Heart right ventricle (tissue), 16 donors: Measurements from ENCODE around the gene SKAP2. TPM values are rescaled to one million over a fixed set of nuclear protein-coding genes. Genes with fewer than 3 reads are reported as not detected.

Source experiments
- ATAC-seq, 8 donors: fragments of 200-7000 bp; cut with Tn5 transposase; one replicate each; pipeline ENCODE4 v1.9.1; 2020; ENCODE audit warnings: mild to moderate bottlenecking in 8 of 8, moderate library complexity in 8 of 8, moderate number of reproducible peaks in 1 of 8
- DNase-seq, 2 donors: peaks; one replicate each; pipeline ENCODE4 v3.0.0-alpha.2; 2020
- H3K27ac ChIP-seq, 10 donors: fragments of 200-600 bp; sonication (generic) in 2 of 10; one replicate each; pipeline versions ENCODE4 v1.5.0 to v1.8.0; 2020 to 2022; ENCODE audit warnings: mild to moderate bottlenecking in 3 of 10
- H3K27me3 ChIP-seq, 7 donors: fragments of 200-600 bp; one replicate each; pipeline ENCODE4 v1.8.0; 2021 to 2022; ENCODE audit warnings: mild to moderate bottlenecking in 2 of 7
- H3K36me3 ChIP-seq, 9 donors: fragments of 200-600 bp; sonication (generic) in 1 of 9; one replicate each; pipeline versions ENCODE4 v1.5.0 to v1.8.0; 2020 to 2022; ENCODE audit warnings: mild to moderate bottlenecking in 2 of 9
- H3K4me1 ChIP-seq, 9 donors: fragments of 200-600 bp; sonication (generic) in 1 of 9; one replicate each; pipeline versions ENCODE4 v1.5.0 to v1.8.0; 2020 to 2022; ENCODE audit warnings: mild to moderate bottlenecking in 4 of 9
- H3K4me3 ChIP-seq, 10 donors: fragments of 200-600 bp; sonication (generic) in 2 of 10; one replicate each; pipeline versions ENCODE4 v1.5.0 to v1.8.0; 2020 to 2022; ENCODE audit warnings: mild to moderate bottlenecking in 7 of 10, moderate library complexity in 2 of 10
- H3K9me3 ChIP-seq, 11 donors: fragments of 200-600 bp in 10 of 11; sonication (generic) in 2 of 11; one replicate each; pipeline versions ENCODE4 v1.5.0 to v1.8.0; 2013 to 2022; ENCODE audit warnings: mild to moderate bottlenecking in 2 of 11, control low read depth in 1 of 11, moderate library complexity in 1 of 11
- CTCF ChIP-seq, 9 donors: fragments of 200-600 bp; sonication (generic) in 2 of 9; IDR thresholded peaks; one replicate each; pipeline versions ENCODE4 v1.5.0 to v1.8.0; 2021 to 2022; ENCODE audit warnings: antibody characterized with exemption in 9 of 9, mild to moderate bottlenecking in 5 of 9, moderate library complexity in 1 of 9
- WGBS, 2 donors: extraction: QIAGEN DNeasy Blood & Tissue Kit; methylation state at CpG; one replicate each; pipeline ENCODE4 v1.1.7; 2013; ENCODE audit warnings: inconsistent platforms in 1 of 2; 5-methylcytosine and 5-hydroxymethylcytosine counted together
- intact Hi-C, 10 donors: fragments of 100-400 bp; cut with DNase I; formaldehyde crosslinking; loops; one replicate each; pipeline versions ENCODE4 v1.11.1 to v1.14.2; 2022
- polyA plus RNA-seq, 2 donors: library from polyadenylated mRNA; stranded (reverse); fragments of 200-250 nt; gene quantifications; one replicate each; pipeline ENCODE4 v1.2.3, GENCODE V29; 2013
- total RNA-seq, 10 donors: library from RNA; stranded (reverse); fragmentation: NEBNext Ultra II Directional in 3 of 10; extraction: Animal tissue kit (Norgen Biotek cat#: 25700) in 3 of 10; gene quantifications; one replicate each; pipeline versions ENCODE4 v1.2.1 to v1.2.4, GENCODE V29; 2021 to 2023
- donor health status: Arrhythmogenic right ventricular cardiomyopathy.
- donor health status: ischemic (EF 13 %, LVEDD 7.1; RV severe dilation, severe dysfunction).
- donor health status: healthy with polysubstance abuse.
- donor health status: DM: no; HTN: yes; CAD: no.
- donor health status: DM: no; HTN: no; CAD: no.
- donor health status: ischemic (EF 25% LVEDD 6.9; RV normal size, moderate dysfunction).
- donor health status: ischemic (EF 25% LVEDD 5.7; RV mildly dilated, moderate dysfunction).
- donor health status: healthy.
- donor health status: DM: yes; HTN: yes; CAD: no.
- donor health status: Ischemic cardiomyopathy.
- donor health status: ischemic (EF 35%, LVEDD 5.7; RV mildly dilated, moderate dysfunction).
- donor health status: nonischemic (EF 11% LVEDD 7.7; RV severe dilation, severe dysfunction).
- donor health status: DM: yes; HTN: yes; CAD: no.
- donor health status: PGD.
- donor health status: ischemic (EF 29% LVEDD 5.4; RV normal size, mild dysfunction).
- donor health status: nonischemic (EF 23%, LVEDD 6.1; RV moderate dilation, normal function).

The SKAP2 gene
- total and polyA plus RNA-seq, 12 donors, result 1.9 to 12.3 (median 4.6) TPM

- no peak for TF ChIP-seq CTCF (IDR thresholded peaks at IDR 0.05)
- Histone ChIP-seq H3K4me3 (no peak overlapping the region), H3K9me3 (no peaks in the 10 kb centered on the region), H3K27me3 (peaks cover 0 to 60% (median 22%) of the 10 kb centered on the region in 7 donors), H3K36me3 (no peaks in the 10 kb centered on the region), H3K4me1 (peaks cover 0 to 10% (median 0%) of the 10 kb centered on the region in 9 donors), H3K27ac (no peak overlapping the region)
- no peak for ATAC-seq
- DNase-seq, result no peak
- intact Hi-C loops, result loop anchor here in 2 of 10 donors (5.0 kb wide), 1 partner anchor 478 kb away; no protein-coding TSS in a partner anchor
- WGBS, 2 donors, result 65 to 76% methylated on average over 3 of the region's 3 CpGs
Observed at GRCh38 chr7:26684447-26684846, 179.9 kb downstream of the SKAP2 start.

GRCh38 chr7:26683277-26683676 lies 181.1 kb downstream of the SKAP2 start:
- H3K9me3 ChIP-seq, result no peaks in the 10 kb centered on the region
- DNase-seq (no peak), ATAC-seq (no peak)
- no peak overlapping the region for H3K27ac ChIP-seq
- no peaks in the 10 kb centered on the region for H3K36me3 ChIP-seq
- no peak overlapping the region for H3K4me3 ChIP-seq
- peaks cover 0 to under 1% (median 0%) of the 10 kb centered on the region in 9 donors for H3K4me1 ChIP-seq
- WGBS, 2 donors, result 83 to 94% methylated on average over 1 of the region's 1 CpG
- intact Hi-C loops, result loop anchor here in 4 of 10 donors (2.0 to 5.0 kb wide), 3 partner anchors 476 to 479 kb away; no protein-coding TSS in a partner anchor
- TF ChIP-seq CTCF (IDR thresholded peaks at IDR 0.05), result no peak
- peaks cover 0 to 71% (median 22%) of the 10 kb centered on the region in 7 donors for H3K27me3 ChIP-seq

- H3K36me3 ChIP-seq, result no peaks in the 10 kb centered on the region
- 36 to 44% methylated on average over 3 of the region's 3 CpGs for WGBS, 2 donors
- no peak overlapping the region for H3K4me3 ChIP-seq
- DNase-seq, result no peak
- ATAC-seq, result no peak
- TF ChIP-seq CTCF (IDR thresholded peaks at IDR 0.05), result peak; percentile 62 to 81 (median 75)
- no peaks in the 10 kb centered on the region for H3K9me3 ChIP-seq
- intact Hi-C loops, result loop anchor here in 4 of 10 donors (2.0 to 5.0 kb wide), 3 partner anchors 477 to 480 kb away; no protein-coding TSS in a partner anchor
- H3K4me1 ChIP-seq, result no peaks in the 10 kb centered on the region
- H3K27me3 ChIP-seq, result peaks cover 0 to 67% (median 26%) of the 10 kb centered on the region in 7 donors
- no peak overlapping the region for H3K27ac ChIP-seq
Observed at GRCh38 chr7:26681819-26682418, 182.5 kb downstream of the SKAP2 start.

GRCh38 chr7:26680587-26680986 lies 183.8 kb downstream of the SKAP2 start:
- H3K27ac ChIP-seq, result no peak overlapping the region
- H3K36me3 ChIP-seq, result no peaks in the 10 kb centered on the region
- DNase-seq, result no peak
- H3K4me3 ChIP-seq, result no peak overlapping the region
- ATAC-seq, result no peak
- no peaks in the 10 kb centered on the region for H3K9me3 ChIP-seq
- H3K4me1 ChIP-seq, result no peaks in the 10 kb centered on the region
- intact Hi-C loops, result loop anchor here in 2 of 10 donors (5.0 kb wide), 1 partner anchor 482 kb away; no protein-coding TSS in a partner anchor
- H3K27me3 ChIP-seq, result peaks cover 0 to 60% (median 21%) of the 10 kb centered on the region in 7 donors
- WGBS, 2 donors, result 93 to 97% methylated on average over 1 of the region's 1 CpG
- no peak for TF ChIP-seq CTCF (IDR thresholded peaks at IDR 0.05)
